NCI-H146 treated with DMSO at 0.1 percent for 48 hours (cell line): ENCODE measurements around the gene C17orf67.

Experiments
- DNase-seq: peaks from one replicate; lab custom pipeline; 2025; ENCODE audit not compliant: unreplicated experiment; lab: John Stamatoyannopoulos, UW

Gene C17orf67

DNA sequence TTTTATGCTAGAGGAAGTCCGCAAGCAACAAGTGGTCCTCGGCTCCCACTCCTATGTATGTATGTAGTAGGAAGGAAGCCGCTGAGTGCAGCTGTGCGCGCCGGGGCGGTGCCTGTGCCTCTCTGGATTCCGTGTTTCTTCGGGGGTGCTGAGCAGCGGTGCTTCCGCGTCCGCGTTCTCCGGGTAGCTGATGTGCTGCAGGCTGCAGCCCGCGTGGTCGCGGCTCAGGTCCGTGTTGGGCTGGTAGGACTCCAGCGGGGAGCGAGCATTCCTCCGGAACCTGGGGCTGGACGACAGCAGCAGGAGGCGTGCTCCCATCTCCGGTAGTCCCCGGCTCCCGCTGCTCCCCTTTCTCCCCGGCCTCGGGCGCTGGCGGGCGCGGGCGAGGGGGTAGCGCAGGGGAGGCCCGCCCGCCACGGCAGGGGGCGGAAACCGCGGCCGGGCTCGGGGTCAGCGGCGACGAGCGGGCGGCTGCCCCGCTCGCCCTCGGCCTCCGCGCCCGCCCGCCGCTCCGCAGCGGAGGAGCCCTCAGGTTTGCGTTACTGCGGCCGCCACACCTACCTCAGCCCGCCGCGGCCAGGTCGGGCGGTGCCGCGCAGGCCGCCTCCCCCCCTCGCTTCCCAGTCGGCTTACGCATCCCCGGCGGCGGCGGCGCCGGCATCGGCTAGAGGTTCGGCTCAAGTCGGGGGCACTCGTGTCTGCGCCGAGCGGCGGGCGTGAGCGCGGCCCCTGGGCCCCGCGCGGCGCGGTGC is 487 bp downstream of the C17orf67 start:
- DNase-seq, result peak; percentile 75

DNA sequence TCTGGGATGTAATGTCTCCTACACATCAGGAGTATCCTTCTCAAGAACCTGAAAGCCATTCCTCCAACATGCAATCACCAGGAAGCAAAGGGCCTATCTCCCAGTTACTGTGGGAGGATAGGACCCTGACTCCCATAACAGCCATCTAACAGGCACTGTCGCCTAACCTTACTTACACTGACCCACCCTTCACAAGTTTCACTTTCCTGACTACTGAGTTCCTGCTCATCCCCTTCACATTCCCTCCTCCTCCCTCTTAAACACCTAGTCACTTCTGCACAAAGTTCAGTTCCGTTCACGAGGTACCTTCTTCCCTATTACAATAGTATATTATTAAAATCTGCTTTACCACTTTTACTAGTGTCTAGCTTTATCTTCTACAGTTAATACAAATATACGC is 1.3 kb downstream of the C17orf67 start:
- no peak for DNase-seq

DNA sequence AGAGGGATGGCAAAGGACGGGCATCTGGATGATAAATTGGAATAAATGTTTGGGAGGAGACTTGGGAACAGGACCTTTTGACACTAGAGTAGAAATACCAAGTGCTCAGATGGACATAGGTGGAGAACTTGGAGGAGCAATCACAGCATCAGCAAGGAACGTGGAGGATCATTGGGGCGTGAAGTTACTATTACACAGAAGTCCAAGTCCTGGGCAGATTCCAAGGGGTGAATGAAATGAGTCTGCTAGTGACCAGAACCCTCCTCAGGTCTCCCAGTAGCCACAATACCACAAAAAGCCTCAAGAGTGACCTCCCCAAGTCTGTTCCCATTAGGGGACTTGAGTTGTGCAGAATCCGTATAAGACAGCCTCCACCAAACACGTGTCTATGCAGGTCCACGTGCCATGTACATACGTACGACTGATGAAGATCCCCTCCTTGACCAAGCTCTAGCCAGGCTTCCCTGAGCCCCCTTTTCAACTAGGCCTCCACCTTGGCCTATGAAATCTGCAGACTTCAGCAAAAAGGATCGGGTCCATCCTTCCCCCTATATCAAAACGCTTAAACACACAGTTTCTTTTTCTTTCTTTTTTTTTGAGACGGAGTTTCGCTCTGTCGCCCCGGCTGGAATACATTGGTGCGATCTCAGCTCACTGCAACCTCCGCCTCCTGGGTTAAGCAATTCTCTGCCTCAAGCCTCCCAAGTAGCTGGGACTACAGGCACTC is 2.2 kb downstream of the C17orf67 start:
- no peak for DNase-seq

DNA sequence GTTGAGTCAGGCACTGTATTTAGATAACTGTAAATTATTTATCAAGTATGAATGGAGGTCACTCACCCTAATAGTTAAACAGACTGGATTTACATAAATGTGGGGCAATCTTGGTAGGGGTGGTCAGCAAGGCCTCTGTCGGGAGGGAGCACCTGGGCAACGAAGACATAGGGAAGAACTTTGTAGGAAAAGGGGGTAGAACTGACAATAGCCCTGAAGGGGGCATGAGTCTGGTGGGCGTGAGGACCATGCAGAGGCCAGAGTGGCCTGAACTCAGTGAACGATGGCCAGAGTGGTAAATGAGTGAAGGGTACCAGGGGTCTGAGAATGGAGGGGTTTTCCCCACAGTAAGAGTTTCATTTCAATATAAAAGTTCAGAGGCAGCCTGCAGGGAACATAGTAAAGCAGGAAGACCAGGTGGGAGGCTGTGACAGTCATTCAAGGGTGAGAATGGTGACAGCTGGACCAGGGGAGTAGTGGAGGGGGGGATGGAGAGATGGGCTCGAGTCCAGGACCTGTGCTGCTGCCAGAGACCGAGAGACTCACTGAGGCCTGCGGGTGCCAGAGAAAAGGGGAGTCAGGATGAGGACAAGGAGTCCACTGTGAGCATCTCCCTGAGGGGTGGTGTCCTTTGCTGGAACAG is 2.9 kb downstream of the C17orf67 start:
- DNase-seq, result no peak

DNA sequence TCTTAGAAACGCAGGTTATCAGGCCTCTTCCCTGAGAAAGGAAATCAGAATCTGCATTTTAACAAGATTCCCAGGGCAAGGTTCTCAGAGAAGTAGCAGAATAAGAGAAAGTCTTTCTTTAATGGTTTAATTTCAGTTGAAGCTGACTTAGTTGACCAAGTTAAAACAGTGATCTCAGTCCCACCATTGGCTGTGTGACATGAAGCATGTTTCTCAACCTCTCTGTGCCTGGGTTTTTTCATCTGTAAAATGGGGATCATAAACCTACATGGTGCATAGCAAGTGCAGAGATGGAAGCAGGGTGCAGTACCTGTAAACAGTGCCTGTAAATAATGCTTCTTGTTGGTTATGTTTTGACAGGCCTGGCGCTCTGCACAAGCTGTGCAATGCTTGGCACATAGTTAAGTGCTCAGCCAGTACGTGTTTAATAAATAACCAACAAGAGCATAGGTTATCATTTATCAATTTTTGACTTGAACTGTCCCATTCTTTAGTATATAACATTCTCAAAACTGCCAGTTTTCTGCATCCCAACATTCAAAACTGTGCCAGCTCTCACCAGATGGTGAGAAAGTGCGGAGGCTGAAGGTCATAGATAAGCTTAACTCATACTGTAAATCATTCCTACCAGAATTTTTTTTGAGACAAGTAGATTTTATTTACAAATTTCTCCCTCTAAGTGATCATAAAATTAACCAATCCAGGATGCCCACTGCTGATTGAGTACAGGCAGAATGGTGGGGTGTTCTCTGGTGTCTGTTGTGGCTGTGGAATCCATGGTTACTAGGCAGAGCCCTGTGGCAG is 6.9 kb downstream of the C17orf67 start:
- DNase-seq, result no peak

DNA sequence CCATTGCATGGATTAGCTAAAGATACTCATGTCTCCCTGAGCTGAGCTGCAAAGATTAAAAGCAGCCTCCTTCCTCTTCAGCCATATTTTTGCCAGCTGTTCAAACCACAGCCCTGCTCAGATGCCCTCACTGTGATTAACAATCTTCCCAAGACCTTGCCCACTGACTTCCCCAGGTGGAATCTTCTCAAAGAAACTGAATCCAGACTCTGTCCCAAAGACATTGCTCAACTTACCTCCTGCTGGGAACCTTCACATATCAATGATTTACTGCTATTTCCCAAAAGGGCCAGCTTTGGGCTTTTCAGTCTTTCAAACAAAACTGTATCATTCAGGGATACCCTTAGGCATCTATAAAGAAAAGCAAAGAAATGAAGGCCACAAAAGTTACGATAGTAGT is 9.2 kb downstream of the C17orf67 start:
- no peak for DNase-seq

DNA sequence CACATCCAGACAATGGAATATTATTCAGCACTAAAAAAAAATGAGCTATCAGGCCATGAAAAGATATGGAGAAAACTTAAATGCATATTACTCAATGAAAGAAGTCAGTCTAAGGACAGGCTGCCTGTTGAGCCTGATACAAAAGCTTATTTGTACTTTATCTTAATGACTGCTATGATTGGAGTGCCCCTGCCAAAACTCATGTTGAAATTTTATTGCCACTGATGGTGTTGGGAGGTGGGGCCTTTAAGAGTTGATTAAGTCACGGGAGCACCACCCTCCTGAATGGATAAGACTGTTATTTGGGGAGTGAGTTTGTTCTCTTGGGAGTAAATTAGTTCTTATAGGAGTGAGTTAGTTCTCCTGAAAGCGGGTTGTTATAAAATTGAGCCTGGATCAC is 9.9 kb downstream of the C17orf67 start:
- DNase-seq, result no peak

DNA sequence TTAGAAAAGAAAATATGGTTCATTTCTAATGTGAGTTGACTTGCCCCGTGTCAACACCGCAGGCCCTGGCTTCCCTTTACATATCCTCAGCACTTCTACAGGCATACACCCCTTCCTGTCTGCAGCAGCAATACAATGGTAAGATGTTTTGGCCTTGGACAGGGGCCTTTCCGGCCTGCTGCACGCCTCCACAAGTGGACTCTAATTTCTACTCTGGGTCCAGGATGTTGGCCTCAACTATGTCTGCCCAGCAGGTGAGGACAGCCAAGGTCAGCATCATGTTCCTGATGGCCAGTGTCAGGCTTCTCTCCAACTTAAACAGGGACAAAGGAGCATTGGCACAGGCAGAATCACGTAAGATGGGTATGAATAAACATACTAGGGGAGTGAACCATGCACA is 11.0 kb downstream of the C17orf67 start:
- no peak for DNase-seq

DNA sequence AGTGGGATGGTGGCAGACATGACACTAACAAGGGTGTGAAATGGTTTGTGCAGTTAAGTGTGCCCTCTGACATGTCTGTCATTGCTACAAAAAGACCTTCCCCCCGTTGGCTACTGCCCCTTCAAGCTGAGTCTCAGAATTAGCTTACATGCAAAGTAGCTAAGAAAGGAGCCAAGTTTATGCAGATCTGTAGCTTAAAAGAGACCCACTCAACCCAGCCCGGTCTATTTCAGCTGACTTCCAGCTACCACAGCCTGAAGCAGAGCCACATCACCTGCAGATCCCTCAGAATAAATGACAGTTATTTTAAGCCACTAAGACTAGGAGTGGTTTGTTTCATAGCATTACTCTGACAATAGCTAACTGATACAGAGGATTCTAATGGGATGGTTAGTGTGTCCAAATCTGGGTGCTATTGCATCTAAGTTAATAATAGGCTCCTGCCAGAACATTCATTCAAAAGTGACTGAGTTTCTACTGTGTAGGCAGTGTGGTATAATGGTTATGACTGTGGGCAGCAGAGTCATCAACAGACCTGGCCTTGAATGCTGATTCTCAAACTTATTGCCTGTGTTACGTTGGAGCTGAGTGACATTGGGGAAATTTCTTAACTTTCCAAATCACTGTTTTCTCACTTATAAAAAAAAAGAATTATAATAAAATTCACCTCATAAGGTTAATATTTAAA is 11.7 kb downstream of the C17orf67 start:
- no peak for DNase-seq

DNA sequence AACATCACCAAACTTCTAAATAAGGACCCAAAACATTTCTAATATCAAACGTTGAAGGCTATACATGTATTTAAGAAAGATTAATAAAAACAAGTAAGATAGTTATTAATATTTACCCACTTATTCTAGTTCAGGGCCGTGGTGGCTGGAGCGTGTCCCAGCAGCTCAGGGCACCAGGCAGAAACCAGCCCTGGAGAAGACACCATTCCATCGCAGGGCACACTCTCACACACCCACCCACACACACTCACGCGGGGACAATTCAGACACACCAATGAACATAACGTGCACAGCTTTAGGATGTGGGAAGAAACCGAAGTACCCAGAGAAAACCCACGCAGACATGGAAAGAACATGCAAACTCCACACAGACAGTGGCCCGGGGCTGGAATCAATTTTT is 13.5 kb downstream of the C17orf67 start:
- no peak for DNase-seq

DNA sequence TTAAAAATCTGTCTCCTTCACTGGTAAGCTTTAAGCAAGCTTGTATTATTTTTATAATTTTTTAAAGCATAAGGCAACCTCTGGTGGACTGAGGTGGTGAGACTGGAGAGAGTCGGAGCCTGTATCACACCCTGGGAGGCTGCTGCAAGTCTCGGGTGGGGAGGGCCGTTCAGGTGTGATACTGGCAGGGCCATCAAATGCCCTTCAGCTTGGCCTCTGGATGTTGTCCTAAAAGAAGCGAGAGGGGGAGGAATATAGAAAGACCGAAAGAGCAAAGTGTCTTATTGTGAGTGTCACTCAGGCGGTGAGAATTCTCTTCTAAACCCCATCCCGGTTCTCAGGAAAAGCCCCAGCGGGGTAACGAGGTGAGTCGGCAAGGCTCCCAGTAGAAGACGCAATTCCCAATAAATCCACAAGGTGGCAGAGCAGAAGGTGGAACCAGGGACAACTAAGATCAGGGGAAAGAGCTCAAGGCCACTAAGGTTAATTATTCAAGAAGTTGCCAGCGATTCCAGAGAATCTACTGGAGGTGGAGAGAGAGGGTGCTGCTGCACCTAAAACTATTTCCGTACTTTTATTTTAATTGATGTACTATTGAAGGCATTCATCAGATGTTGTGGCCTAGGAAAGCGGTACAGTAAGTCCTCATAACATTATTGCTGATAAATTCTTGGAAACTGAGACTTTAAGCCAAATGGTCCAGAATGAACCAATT is 14.1 kb downstream of the C17orf67 start:
- peak; percentile 61 for DNase-seq

DNA sequence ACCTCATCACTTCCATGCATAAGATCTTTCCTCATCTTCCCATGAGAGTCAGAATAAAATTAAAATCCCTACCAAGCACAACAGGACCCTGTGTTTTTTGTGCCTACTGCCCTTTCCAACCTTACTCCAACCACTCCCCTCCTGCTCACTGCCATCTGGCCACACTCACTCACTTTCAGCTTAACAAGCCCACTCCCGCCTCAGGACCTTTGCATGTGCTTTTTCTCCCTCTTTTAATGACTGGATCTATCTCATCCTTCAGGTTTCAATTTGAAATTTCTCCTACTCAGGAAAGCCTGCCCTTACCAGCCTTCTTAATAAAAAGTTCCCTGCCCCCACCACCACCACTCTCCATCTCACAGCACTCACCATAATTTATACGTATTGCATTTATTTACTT is 14.7 kb downstream of the C17orf67 start:
- no peak for DNase-seq

DNA sequence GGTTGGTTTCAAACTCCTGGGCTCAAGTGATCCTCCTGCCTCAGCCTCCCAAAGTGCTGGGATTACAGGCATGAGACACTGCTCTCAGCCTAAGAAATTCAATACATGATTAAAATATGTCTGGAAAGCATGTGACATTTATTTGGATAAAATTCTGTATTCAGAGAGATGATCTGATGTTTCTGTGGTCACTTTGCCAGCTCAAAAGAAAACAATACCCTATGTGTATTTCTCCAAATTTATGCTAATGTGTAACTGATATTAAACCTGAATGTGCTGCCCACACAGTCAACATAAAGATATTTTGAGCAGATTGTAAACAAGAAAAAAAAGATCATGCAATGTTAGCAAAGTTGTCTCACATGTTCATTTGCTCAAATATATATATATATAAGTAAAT is 16.7 kb downstream of the C17orf67 start:
- no peak for DNase-seq

DNA sequence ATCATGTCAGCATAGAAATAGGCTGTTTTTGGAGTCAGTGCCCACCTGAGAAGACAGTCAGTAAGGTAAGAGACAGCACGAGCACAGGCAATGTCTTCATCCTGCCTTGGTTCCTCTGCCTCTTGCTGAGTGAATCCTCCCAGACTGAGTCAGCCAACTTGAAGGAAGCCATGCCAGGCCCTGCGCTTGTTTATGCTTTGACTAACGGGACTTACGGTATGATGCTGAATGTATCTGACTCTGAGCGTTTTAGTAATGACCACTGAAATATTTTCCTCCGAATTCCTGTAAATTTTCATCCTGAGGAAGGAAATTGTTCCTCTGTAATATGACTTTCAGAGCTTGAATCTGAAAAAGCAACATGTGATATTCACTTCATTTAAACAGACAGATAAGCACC is 18.0 kb downstream of the C17orf67 start:
- DNase-seq, result no peak

DNA sequence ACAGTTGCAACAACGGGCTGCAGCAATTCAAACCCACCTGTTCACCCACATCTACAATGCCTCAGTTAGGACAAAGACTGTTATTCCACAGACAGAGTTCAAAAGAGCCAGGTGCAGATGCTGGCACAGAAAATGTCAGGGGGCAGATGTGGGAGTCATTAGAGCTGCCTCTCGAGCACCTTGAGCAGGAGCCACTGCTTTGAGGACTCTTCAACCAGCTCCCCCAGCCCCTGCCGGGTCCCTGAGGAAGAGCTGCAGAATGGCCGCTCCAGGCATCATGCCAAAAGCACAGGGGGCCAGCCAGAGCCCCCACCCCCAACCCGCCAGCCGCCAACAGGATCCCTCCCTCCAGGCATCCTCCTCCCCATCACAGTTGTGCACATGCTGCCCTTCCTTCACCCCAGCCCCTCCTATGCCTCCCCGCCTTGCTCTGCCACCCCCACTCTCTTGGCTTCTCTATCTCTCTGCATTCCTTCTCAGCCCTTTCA is 20.8 kb downstream of the C17orf67 start:
- no peak for DNase-seq

DNA sequence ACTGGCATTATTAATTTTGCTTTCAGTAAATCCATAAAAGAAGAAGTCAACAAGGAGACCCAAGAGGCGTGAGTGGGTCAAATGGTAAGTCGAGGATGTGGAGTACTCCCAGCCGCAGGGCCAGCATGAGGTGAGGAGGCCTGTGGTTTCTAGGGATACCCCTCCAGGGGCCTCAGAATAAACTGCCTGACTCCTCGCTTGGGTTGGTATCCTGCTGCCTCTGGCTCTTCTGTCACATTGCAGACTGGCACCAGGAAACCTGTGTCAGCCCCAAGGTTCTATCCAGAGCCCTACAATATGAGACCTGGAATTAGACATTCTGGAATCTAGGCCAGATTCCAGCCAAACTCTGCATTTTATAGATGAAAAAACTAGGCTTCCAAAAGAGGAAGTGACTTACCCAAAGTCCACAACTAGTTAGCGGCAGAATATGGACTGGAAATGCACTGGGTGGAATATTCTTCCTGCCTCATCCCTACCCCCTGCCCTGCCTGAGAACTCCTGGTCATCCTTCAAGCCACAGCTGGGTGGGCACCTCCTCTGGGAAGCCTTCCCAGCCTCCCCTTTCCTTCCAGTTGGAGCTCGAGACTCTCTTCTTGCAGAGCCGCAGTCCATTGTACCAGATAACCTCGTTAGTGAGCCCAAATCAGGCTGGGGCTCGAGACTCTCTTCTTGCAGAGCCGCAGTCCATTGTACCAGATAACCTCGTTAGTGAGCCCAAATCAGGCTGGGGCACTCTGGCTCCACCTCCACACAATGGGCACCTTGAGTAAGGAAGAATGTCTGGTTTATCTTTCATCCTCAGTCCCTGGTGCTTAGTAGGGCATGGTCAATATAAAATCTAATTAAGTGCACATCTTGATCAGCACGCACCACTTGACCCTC is 22.6 kb downstream of the C17orf67 start:
- DNase-seq, result no peak

DNA sequence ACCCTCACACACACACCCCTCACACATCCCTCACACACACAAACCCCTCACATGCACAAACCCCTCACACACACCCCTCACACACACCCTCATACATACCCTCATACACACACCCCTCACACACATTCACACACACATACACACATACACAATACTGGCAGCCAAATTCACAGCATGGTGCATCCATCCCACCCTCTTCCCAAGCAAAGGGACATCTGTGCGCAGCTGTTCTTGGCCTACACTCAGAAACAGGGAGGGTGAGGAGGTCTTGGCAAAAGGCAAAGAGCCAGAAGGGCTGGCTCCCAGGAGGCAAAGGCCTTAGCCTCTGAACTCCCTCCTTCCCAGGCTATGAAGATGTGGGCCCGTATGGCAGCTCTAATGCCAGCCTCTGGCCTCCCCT is 23.4 kb downstream of the C17orf67 start:
- no peak for DNase-seq

DNA sequence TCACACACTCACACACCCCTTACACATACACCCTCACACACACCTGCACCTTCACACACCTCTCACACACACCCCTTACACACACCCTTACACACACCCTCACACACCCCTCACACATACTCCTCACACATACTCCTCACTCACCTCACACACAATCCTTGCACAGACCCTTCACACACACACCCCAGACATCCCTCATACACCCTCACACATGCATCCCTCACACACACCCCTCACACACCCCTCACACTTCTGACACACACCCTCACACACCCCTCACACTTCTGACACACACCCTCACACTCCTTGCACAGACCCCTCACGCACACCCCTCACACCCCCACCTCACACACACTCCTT is 23.9 kb downstream of the C17orf67 start:
- no peak for DNase-seq
